Osteoblast (primary cell): ENCODE measurements around the gene ELAVL4. TPM values are rescaled to one million over a fixed set of nuclear protein-coding genes. Genes with fewer than 3 reads are reported as not detected.

Experiments used
- DNase-seq: peaks from one replicate; pipeline ENCODE4 v3.0.0; 2011; ENCODE audit warnings: low spot score, mixed read lengths; ENCODE audit not compliant: insufficient read length; ENCODE audit errors: missing footprints
- H2AFZ ChIP-seq: 2 replicates; pipeline ENCODE4 v1.6.0; 2011; ENCODE audit warnings: mild to moderate bottlenecking, low read length
- H3K27ac ChIP-seq: 2 replicates; pipeline ENCODE4 v1.5.1; 2011; ENCODE audit warnings: mild to moderate bottlenecking, low read depth, low read length, moderate library complexity
- H3K27me3 ChIP-seq: 2 replicates; pipeline ENCODE4 v1.6.0; 2012; ENCODE audit warnings: mild to moderate bottlenecking, control low read depth, inconsistent platforms, low read length, moderate library complexity; ENCODE audit not compliant: insufficient read depth
- H3K36me3 ChIP-seq: 2 replicates; pipeline ENCODE4 v1.5.1; 2011; ENCODE audit warnings: mild to moderate bottlenecking, low read length, control low read depth, moderate library complexity; ENCODE audit not compliant: insufficient read depth
- H3K4me1 ChIP-seq: 2 replicates; pipeline ENCODE4 v1.5.1; 2011; ENCODE audit warnings: mild to moderate bottlenecking, low read length, control low read depth, moderate library complexity; ENCODE audit not compliant: insufficient read depth
- H3K4me2 ChIP-seq: 2 replicates; pipeline ENCODE4 v1.6.0; 2011; ENCODE audit warnings: mild to moderate bottlenecking, low read length; ENCODE audit not compliant: insufficient read depth
- H3K4me3 ChIP-seq: fragments of 200-600 bp; sonication (generic); 3 replicates; pipeline ENCODE4 v1.5.1; 2012; ENCODE audit warnings: mild to moderate bottlenecking, low read length, inconsistent platforms; ENCODE audit not compliant: insufficient read depth
- H3K79me2 ChIP-seq: 2 replicates; pipeline ENCODE4 v1.6.0; 2012; ENCODE audit warnings: mild to moderate bottlenecking, low read length, control low read depth, inconsistent platforms; ENCODE audit not compliant: insufficient read depth
- H3K9me3 ChIP-seq: 2 replicates; pipeline ENCODE4 v1.5.1; 2011; ENCODE audit warnings: low read depth, low read length, control low read depth
- H4K20me1 ChIP-seq: 2 replicates; pipeline ENCODE4 v1.6.0; 2012; ENCODE audit warnings: mild to moderate bottlenecking, low read length, control low read depth; ENCODE audit not compliant: insufficient read depth
- CTCF ChIP-seq: IDR thresholded peaks from 2 replicates; pipeline ENCODE4 v1.5.1; 2011; ENCODE audit warnings: mild to moderate bottlenecking, low read depth, low read length, moderate library complexity; ENCODE audit errors: extremely low read depth
- total RNA-seq: library from RNA; depleted of rRNA; stranded (reverse); fragments of >200 nt; gene quantifications from 2 replicates; pipeline ENCODE4 v1.2.3, GENCODE V29; 2012

ELAVL4 gene
- total RNA-seq: not detected in 2 replicates

DNA sequence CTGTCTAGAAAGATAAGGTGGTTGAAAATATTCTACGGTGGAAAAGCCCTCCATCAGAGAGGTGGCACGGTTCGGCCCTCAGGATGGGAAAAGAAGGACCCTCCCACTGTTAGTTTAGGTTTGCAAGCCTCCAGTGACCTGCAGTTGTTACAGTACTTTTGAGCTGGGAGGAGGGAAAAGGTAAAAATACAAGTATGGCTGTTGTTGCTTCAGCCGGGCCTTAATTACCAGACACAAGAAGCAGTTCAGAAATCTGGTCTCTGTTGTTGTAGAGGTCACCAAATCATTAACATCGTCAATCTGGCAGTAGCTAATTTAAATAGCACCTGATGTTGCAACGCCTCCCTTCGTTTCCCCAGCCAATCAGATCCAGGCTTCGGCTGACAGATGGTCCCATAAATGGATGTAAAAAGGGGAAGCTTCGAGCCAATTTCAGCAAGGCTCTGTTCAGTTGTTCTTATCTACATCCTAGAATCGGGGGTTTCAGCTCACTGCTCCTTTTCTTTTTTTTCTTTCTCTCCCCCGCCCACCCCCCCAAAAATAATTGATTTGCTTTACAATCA is at the start of gene ELAVL4:
TSS of gene ELAVL4 (plus strand) at position 424 of the 563 bp plus-strand sequence. CDS start 270 bp downstream, outside the sequence.
- H3K4me3 ChIP-seq: no peak within 1 kb of the TSS
- no peak within 1 kb of the TSS for H3K27ac ChIP-seq
- no peaks in the 10 kb centered on the region for H4K20me1 ChIP-seq
- no peak within 1 kb of the TSS for H2AFZ ChIP-seq
- no peaks in the 10 kb centered on the region for H3K9me3 ChIP-seq
- no peak for DNase-seq
- no peaks in the 10 kb centered on the region for H3K27me3 ChIP-seq
- H3K4me2 ChIP-seq: no peak within 1 kb of the TSS
- no peak for TF ChIP-seq CTCF
- H3K4me1 ChIP-seq: no peaks in the 10 kb centered on the region
- H3K79me2 ChIP-seq: no peaks in the 10 kb centered on the region
- H3K36me3 ChIP-seq: no peaks in the 10 kb centered on the region

DNA sequence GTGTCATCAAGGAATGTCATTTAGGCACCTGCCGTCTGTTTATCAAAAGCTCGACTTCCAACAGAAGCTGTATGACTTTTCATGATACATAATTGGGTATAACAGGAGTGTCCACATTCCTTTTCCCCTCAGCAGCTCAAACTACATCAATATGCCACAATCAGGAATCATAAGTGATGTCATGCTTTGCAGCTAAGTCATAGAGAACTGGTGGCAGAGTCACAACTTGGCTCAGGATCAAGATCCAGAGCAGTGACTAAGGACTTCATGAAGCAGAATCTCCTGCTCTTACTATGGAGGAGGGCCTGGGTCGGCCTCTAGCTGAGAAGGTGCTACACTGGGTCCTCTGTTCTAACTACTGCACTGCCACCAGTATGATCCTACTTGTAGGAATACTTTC is 48.4 kb upstream of the ELAVL4 start:
- Histone ChIP-seq H3K27me3 (no peaks in the 10 kb centered on the region), H2AFZ (no peak overlapping the region), H3K36me3 (no peaks in the 10 kb centered on the region), H3K4me3 (no peak overlapping the region), H3K27ac (no peak overlapping the region), H3K4me2 (no peak overlapping the region), H3K4me1 (no peaks in the 10 kb centered on the region), H3K79me2 (no peaks in the 10 kb centered on the region), H3K9me3 (peaks cover 2% of the 10 kb centered on the region), H4K20me1 (no peaks in the 10 kb centered on the region)
- no peak for DNase-seq
- TF ChIP-seq CTCF: no peak

DNA sequence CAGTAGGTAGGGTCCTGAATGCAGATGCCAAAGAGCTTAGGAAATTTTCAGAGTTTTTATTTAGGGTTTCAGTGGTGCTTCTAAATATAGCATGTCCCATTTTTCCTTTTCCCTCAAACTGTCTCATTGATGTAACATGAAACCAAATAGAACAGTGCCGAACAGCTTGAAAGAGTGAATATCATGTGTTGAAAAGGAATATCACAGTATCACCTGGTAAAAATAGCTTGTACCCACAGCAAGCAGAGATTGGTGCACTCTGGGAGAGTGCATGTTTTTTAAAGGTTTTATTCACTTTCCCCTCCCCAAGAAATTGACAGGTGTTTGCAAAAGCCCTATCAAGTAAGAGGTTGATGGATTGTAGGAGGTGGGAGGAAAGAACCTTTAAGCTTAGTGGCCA is 41.9 kb upstream of the ELAVL4 start:
- no peak for DNase-seq
- no peaks in the 10 kb centered on the region for H4K20me1 ChIP-seq
- H3K79me2 ChIP-seq: no peaks in the 10 kb centered on the region
- no peaks in the 10 kb centered on the region for H3K36me3 ChIP-seq
- no peak overlapping the region for H3K4me2 ChIP-seq
- H3K4me1 ChIP-seq: no peaks in the 10 kb centered on the region
- H3K9me3 ChIP-seq: peaks cover 2% of the 10 kb centered on the region
- no peak overlapping the region for H3K27ac ChIP-seq
- H3K27me3 ChIP-seq: no peaks in the 10 kb centered on the region
- no peak for TF ChIP-seq CTCF
- no peak overlapping the region for H2AFZ ChIP-seq
- no peak overlapping the region for H3K4me3 ChIP-seq

DNA sequence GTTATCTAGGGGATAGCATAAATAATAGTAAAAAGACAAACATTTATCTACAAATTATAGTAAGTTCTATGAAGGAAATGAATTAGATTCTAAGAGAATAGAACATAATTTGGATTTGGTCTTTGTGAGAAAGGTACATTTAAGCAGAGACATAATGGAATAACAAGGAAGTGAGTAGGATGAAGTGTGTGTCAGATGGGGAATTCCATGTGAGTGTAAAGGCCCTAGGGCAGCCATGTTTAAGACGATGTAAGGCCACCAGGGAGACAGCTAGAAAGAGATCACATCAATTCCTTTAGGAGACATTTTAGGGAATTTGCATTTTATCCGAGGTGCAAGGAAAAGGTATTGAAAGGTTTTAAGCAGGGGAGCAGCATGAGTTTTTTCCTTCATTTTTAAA is 33.8 kb upstream of the ELAVL4 start:
- TF ChIP-seq CTCF: no peak

More for the DNA sequence above, 33.8 kb upstream of the ELAVL4 start:
- H3K36me3 ChIP-seq: no peaks in the 10 kb centered on the region
- H3K4me2 ChIP-seq: no peak overlapping the region
- peaks cover 2% of the 10 kb centered on the region for H3K9me3 ChIP-seq
- H3K79me2 ChIP-seq: no peaks in the 10 kb centered on the region
- no peak overlapping the region for H2AFZ ChIP-seq
- no peaks in the 10 kb centered on the region for H3K27me3 ChIP-seq
- DNase-seq: no peak
- H3K4me1 ChIP-seq: no peaks in the 10 kb centered on the region
- H3K4me3 ChIP-seq: no peak overlapping the region
- no peak overlapping the region for H3K27ac ChIP-seq
- H4K20me1 ChIP-seq: no peaks in the 10 kb centered on the region
